ENCODE measurements around the gene WDFY3. TPM values are rescaled to one million over a fixed set of nuclear protein-coding genes. Genes with fewer than 3 reads are reported as not detected.

WDFY3 gene
- total and polyA plus RNA-seq, 2 of the 13 experiments (the other 11 are each of a cell fraction or from before 2014, with no cell fraction given), result 16.7 to 24.5 TPM

DNA sequence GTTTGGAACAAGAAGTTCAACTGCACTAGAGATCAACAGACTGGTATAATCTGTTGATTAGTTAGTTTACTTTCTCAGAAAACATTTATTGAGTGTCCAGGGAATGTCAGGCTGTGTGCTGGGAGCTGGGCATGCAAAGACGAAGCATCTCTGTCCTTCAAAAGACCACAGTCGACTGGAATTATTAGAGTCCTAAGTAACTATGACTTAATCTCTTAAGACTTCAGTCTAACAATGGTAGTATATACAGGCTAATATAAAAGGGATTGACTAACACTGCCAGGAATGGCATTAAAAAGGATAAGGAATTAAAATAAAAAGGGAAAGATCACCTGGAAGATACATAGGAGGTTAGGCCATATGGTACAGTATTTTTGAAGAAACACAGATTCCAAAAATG is 128.7 kb downstream of the WDFY3 start:
- TF ChIP-seq POGZ (CRISPR knock-in tag; IDR thresholded peaks at IDR 0.05) (no peak), THAP7 (CRISPR knock-in tag; IDR thresholded peaks at IDR 0.05) (no peak), FOXM1 (CRISPR knock-in tag; IDR thresholded peaks at IDR 0.05) (no peak), ZNF543 (CRISPR knock-in tag; IDR thresholded peaks at IDR 0.05) (no peak), MTA3 (CRISPR knock-in tag; IDR thresholded peaks at IDR 0.05) (no peak), POGK (CRISPR knock-in tag; conservative IDR thresholded peaks at IDR 0.05) (no peak), KAT7 (CRISPR knock-in tag; IDR thresholded peaks at IDR 0.05; ENCODE audit: borderline replicate concordance) (no peak), ZSCAN30 (CRISPR knock-in tag; IDR thresholded peaks at IDR 0.05) (no peak), ZNF546 (CRISPR knock-in tag; conservative IDR thresholded peaks at IDR 0.05) (no peak), SMC3 (IDR thresholded peaks at IDR 0.05; ENCODE audit: low read length) (no peak), BRD4 (CRISPR knock-in tag; IDR thresholded peaks at IDR 0.05) (no peak), ZNF761 (CRISPR knock-in tag; conservative IDR thresholded peaks at IDR 0.05) (no peak), ZNF205 (CRISPR knock-in tag; IDR thresholded peaks at IDR 0.05) (no peak)
- TF ChIP-seq, protein P1, sequence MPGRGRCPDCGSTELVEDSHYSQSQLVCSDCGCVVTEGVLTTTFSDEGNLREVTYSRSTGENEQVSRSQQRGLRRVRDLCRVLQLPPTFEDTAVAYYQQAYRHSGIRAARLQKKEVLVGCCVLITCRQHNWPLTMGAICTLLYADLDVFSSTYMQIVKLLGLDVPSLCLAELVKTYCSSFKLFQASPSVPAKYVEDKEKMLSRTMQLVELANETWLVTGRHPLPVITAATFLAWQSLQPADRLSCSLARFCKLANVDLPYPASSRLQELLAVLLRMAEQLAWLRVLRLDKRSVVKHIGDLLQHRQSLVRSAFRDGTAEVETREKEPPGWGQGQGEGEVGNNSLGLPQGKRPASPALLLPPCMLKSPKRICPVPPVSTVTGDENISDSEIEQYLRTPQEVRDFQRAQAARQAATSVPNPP (CRISPR knock-in tag; IDR thresholded peaks at IDR 0.05), result no peak
- TF ChIP-seq, protein P2, sequence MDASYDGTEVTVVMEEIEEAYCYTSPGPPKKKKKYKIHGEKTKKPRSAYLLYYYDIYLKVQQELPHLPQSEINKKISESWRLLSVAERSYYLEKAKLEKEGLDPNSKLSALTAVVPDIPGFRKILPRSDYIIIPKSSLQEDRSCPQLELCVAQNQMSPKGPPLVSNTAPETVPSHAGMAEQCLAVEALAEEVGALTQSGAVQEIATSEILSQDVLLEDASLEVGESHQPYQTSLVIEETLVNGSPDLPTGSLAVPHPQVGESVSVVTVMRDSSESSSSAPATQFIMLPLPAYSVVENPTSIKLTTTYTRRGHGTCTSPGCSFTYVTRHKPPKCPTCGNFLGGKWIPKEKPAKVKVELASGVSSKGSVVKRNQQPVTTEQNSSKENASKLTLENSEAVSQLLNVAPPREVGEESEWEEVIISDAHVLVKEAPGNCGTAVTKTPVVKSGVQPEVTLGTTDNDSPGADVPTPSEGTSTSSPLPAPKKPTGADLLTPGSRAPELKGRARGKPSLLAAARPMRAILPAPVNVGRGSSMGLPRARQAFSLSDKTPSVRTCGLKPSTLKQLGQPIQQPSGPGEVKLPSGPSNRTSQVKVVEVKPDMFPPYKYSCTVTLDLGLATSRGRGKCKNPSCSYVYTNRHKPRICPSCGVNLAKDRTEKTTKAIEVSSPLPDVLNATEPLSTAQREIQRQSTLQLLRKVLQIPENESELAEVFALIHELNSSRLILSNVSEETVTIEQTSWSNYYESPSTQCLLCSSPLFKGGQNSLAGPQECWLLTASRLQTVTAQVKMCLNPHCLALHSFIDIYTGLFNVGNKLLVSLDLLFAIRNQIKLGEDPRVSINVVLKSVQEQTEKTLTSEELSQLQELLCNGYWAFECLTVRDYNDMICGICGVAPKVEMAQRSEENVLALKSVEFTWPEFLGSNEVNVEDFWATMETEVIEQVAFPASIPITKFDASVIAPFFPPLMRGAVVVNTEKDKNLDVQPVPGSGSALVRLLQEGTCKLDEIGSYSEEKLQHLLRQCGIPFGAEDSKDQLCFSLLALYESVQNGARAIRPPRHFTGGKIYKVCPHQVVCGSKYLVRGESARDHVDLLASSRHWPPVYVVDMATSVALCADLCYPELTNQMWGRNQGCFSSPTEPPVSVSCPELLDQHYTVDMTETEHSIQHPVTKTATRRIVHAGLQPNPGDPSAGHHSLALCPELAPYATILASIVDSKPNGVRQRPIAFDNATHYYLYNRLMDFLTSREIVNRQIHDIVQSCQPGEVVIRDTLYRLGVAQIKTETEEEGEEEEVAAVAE (CRISPR knock-in tag; IDR thresholded peaks at IDR 0.05; ENCODE audit: borderline replicate concordance), result no peak
- DNase-seq (ENCODE audit: low spot score), result no peak
- Histone ChIP-seq H3K9me3 (ENCODE audit: low read length) (no peaks in the 10 kb centered on the region), H3K27me3 (ENCODE audit: control insufficient read depth in 1 of 2, insufficient read depth in 2 of 2, low read length in 2 of 2) (no peaks in the 10 kb centered on the region), H4K20me1 (ENCODE audit: insufficient read depth, low read length) (no peaks in the 10 kb centered on the region), H2AFZ (ENCODE audit: low read length) (no peak overlapping the region), H3K79me2 (ENCODE audit: insufficient read depth, low read length) (no peaks in the 10 kb centered on the region), H3K4me2 (ENCODE audit: low read depth, low read length) (no peak overlapping the region), H3K27ac (ENCODE audit: extremely low read length, insufficient read depth, low read length) (no peak overlapping the region), H3K36me3 (replicated peaks in 1 of 2; ENCODE audit: control insufficient read depth in 1 of 2, insufficient read depth in 2 of 2, low read length in 2 of 2) (peaks cover 0 to 24% of the 10 kb centered on the region in 2 experiments; a peak in 2 of 5 replicates), H3K4me3 (replicated peaks in 1 of 3; ENCODE audit: insufficient read depth in 1 of 3, low read depth in 2 of 3, low read length in 3 of 3) (no peak overlapping the region), H3K4me1 (ENCODE audit: insufficient read depth, low read length) (no peaks in the 10 kb centered on the region), H3K9ac (ENCODE audit: insufficient read depth, low read depth, low read length) (no peak overlapping the region)
- ATAC-seq, result no peak
- ChIA-PET POLR2A (no interaction called here), CTCF (ENCODE audit: low intra/inter-chr PET ratio, low total read pairs) (no interaction called here)
- no peak for FAIRE-seq
- BruUV-seq (replicated peaks), result no TSS peak
- in situ Hi-C loops (cut with HindIII; ENCODE audit: extremely low pct_ligation_motif_present, low pct_unique_long_range_greater_than_20kb) (no loop called here), intact Hi-C loops (cut with micrococcal nuclease; ENCODE audit: unreplicated experiment) (no loop called here)
- 92% methylated on average over 2 of the region's 2 CpGs for WGBS (ENCODE audit: low lambda C conversion rate)
